GM10266 (cell line): ENCODE data around the gene GNPNAT1.
"Not testable (repeated sequence)": the region's sequence is repeated elsewhere in the genome, so short reads cannot be mapped to it uniquely, and the experiment has no call there.

Source experiments
- DNase-seq: peaks from one replicate; pipeline ENCODE4 v3.0.0; 2012; ENCODE audit errors: extremely low spot score
- CTCF ChIP-seq: IDR thresholded peaks from 2 replicates; pipeline ENCODE4 v1.5.1; 2012; ENCODE audit warnings: mild to moderate bottlenecking, low read depth; ENCODE audit not compliant: control insufficient read depth, insufficient read depth; ENCODE audit errors: missing control alignments

The GNPNAT1 gene

DNA sequence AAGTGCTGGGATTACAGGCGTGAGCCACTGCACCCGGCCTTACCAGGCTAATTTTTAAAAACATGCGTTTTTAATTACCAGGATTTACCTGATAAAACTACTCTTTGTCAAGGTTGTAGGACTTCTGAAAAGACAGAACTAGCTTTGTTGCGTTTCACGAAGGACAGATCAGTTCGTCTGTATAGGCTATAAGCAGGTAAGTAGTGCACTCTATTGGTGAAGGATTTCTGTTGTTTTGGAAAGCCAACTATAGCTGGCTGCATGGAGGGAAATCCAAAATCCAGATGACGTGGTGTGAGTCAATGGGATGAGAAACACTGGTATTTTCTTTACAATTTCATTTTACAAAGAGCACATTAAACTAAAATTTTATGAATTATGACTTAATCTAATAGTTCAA, 14.6 kb downstream of the GNPNAT1 start:
- DNase-seq = no peak
- TF ChIP-seq CTCF = no peak

GRCh38 chr14:52769887-52770286, 21.5 kb downstream of the GNPNAT1 start:
- no peak for DNase-seq
- TF ChIP-seq CTCF = no peak

DNA sequence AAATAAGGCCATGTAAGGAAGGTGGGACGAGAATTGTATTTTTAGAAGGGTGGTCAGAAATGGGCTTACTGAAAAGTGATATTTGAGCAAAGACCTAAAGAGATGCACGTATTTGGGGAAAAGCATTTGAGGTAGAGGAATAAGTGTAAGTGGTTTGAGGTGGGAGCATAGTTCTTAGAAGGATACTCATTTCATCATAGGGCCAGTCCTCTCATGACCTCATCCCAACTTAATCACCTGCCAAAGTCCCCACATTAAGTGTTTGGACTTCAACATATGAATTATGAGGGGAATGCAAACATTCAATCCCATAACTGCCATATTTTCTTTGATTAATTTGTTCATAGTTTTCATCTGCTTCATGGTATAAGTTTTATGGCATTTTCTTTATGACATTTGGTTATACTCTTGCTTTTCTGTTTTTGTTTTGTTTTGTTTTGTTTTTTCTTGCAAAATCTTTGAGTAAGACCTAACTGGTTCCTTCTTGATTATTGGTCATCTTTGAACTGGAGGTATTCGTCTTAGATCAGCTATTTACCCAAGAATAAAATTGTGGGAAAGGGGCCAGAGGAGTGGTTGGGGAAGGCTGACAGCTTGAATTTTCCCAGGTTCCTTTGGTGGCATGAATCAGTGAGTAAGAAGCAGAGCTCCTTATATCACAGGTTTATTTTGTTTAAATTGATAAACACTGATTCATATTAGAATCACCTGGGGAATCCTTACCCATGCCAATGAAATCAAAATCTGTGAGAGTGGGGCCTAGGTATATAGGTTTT, 24.2 kb downstream of the GNPNAT1 start:
- DNase-seq = no peak
- no peak for TF ChIP-seq CTCF

DNA sequence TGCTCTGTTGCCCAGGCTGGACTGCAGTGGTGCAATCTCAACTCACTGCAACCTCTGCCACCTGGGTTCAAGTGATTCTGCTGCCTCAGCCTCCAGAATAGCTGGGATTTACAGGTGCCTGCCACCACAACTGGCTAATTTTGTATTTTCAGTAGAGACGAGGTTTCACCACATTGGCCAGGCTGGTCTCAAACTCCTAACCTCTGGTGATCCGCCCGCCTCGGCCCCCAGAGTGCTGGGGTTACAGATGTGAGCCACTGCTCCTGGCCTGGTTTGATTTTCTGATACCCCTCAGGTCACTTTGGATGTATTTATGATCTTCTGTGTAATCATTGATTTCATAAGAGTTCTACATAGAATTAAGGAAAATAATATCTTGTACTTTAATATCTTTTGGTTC, 28.5 kb downstream of the GNPNAT1 start:
- not testable (repeated sequence) for DNase-seq

DNA sequence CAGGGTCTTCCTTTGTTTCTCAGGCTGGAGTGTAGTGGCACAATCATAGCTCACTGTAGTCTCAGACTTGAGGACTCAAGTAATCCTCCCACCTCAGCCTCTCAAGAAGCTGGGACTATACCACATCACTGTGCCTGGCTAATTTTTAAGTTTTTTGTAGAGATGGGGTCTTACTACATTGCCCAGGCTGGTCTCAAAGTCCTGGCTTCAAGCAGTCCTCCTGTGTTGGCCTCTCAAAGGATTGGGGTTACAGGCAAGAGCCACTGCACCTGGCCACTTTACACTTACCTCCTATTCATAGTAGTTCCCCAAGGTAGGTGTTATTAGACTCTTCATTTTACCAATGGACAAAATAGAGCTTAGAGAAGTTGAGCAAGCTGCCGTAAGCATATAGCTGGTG, 32.3 kb downstream of the GNPNAT1 start:
- no peak for TF ChIP-seq CTCF

GRCh38 chr14:52755607-52756316, 35.6 kb downstream of the GNPNAT1 start:
- no peak for DNase-seq
- TF ChIP-seq CTCF = no peak

More for the DNA sequence above, 32.3 kb downstream of the GNPNAT1 start:
- no peak for DNase-seq

DNA sequence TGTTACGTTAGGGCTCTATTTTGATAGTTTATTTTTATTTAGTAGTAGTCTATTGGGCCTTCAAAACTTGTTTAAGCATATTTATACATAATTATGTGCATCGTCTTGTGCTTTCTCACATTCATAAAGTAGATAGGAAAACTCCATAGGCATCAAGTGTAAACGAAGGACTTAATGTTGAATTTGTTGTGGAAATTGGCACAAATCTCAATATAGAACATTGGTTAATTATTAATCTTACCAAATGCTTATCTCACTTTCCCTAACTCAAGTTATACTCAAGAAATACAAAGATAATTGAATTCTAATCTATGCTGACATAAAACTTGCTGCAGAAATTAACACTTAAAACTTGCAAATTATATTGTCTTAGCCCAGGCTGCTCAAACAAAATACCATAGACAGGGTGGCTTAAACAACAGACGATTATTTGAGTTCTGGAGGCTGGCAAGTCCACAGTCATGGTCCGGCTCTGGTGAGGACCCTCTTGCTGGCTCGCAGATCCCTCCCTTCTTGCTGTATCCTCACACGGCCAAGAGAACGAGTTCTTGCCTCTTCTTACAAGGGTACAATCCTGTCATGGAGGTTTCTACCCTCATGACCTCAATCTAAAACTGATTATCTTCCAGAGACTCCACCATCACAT, 42.6 kb downstream of the GNPNAT1 start:
- TF ChIP-seq CTCF = no peak
- no peak for DNase-seq
